NCI-H1930 (cell line): Measurements from ENCODE around the gene DGCR2.
"Not testable (repeated sequence)": the region's sequence is repeated elsewhere in the genome, so short reads cannot be mapped to it uniquely, and the experiment has no call there.

Experiments
- DNase-seq, 2 experiments: peaks; one replicate each; lab custom pipeline; 2025; lab: John Stamatoyannopoulos, UW

Gene DGCR2

GRCh38 chr22:19042285-19043120 is 79.7 kb downstream of the DGCR2 start:
- DNase-seq = no peak

- DNase-seq = no peak
These were observed 80.5 kb downstream of the DGCR2 start for GRCh38 chr22:19041704-19042074.

DNA sequence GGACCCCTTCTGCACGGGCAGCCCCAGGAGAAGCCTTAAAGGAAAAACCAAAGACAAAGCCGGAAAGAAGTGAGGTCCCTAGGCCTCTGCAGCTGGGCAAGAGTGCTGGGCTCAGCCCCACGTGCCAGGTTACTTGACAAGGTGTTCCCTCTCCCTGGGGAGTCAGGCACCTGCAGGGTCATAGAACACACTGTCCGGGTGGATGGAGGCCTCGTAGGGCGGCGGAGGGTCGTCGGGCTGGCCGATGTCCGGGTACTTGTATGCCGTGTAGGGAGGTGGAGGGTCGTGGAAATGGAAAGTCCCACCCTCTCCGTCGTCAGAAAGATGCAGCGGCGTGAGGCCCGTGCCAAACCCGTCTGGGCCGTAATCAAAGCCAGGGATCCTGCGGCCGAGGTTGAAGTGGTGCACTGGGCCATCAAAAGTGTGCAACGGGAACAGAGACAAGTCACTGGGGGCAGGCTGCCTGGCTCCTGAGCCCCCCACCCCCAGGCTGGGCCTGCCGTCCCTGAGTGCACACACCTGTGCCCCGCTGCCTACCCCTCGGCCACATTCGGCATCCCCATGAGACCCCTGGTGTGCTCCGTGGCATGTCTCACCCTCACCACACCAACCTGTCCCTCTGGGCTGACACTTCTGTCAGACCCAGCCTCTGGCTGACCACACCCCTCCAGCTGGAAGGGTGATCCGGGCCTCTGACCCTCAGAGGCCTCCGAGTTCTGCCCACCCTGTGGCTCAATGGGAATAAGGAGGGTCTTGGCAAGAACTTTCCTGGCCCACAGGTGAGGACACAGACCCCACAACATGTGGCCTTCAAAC is 81.1 kb downstream of the DGCR2 start:
- no peak for DNase-seq

GRCh38 chr22:19040391-19040861 is 81.8 kb downstream of the DGCR2 start:
- no peak for DNase-seq

DNA sequence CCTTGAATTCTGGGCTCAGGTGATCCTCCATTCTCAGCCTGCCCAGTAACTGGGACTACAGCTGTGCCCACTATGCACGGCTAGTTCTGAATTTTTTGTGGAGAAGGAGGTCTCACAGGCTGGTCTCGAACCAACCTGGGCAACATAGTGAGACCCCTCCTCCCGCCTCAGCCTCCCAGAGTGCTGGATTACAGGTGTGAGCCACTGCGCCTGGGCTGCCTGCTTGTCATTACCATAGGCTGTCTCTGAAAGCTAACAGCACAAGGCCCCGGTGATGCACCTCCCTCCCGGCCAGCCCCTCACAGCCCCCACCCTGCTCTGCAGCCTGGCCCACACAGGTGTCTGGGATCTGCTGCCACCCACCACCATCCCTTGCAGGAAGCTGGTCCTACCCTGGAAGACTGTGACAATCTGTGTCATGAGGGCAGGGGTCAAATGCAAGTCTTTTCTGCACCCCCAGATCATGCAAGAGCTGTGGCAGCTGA is 82.4 kb downstream of the DGCR2 start:
- no peak for DNase-seq

GRCh38 chr22:19039448-19039780 is 82.8 kb downstream of the DGCR2 start:
- no peak for DNase-seq

- no peak for DNase-seq
These were observed 83.3 kb downstream of the DGCR2 start for GRCh38 chr22:19038728-19039447.

DNA sequence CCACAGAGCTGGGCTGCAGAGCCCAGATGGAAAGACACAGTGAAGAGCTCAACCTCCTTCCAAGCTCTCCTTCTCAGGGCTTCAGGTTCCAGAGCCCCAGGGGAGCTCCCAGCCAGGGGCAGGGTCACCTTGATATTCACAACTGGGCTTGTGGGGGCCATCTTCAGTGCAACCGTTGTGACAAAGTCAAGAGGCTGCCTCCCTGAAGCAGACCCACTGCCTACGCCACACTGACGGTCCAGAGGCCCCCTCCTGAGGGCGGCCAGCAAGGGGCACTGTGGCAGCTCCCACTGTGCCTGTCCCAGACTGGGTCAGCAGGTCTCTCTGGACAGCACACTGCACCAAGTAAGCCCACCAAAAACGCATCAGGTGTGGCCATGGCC is 84.1 kb downstream of the DGCR2 start:
- no peak for DNase-seq

- DNase-seq = no peak
These were observed 84.7 kb downstream of the DGCR2 start for GRCh38 chr22:19037282-19038163.

DNA sequence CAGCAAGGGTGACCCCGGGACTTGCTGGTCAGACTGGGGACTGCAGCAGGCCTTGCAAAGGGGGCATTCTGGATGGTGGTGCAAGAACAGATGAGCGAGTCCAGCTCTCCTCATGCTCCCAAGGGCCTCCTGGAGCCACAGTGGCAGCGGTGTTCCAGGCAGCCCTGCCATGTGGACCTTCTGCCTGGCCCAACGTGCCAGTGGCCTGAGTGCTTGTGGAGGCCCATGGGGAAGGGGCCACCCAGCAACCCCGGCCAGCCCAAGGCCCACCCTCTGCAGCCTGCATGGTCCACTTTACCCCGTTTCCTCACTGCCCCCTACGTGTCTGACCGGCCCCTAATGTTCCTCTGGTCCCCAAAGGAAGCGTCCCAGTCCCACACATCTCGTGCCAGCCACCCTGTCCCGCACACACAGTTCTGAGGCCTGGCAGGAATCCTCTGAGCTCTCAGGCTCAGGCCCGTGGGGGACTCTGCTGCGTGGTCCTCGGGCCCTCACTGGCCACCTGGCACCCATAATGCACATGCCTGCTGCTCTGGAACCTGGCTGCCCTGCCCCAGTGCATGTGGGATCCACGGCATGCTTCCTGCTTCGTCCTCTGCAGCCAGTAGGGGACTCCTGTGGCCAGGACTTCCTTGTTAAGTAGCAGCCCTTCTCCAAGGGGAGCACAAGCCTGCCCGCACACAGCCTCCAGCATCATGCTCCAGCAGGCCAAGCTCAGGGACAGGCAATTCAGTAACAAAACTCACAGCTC is 85.5 kb downstream of the DGCR2 start:
- no peak for DNase-seq

- no peak for DNase-seq
These were observed 86.0 kb downstream of the DGCR2 start for GRCh38 chr22:19036229-19036522.

GRCh38 chr22:19035474-19036228 is 86.6 kb downstream of the DGCR2 start:
- DNase-seq = no peak

DNA sequence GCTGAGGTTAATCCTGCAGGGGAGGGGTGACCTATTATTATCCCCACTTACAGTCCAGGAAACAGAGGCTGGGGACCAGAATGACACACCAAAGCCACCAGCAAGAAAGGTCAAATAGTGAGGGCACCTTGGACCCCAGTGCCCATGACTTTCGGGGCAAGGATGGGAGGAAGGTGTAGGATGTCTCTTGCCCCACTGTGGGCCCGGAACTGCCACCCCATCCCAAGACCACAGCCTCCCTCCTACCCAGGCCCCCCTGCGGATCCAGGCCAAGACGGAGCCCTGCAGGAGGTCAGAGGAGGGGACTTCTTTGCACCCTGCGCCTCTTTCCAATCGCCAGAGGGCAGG is 87.1 kb downstream of the DGCR2 start:
- DNase-seq = not testable (repeated sequence)

GRCh38 chr22:19034724-19035120 is 87.5 kb downstream of the DGCR2 start:
- DNase-seq = not testable (repeated sequence)

GRCh38 chr22:19034031-19034723 is 88.0 kb downstream of the DGCR2 start:
- DNase-seq = not testable (repeated sequence)

DNA sequence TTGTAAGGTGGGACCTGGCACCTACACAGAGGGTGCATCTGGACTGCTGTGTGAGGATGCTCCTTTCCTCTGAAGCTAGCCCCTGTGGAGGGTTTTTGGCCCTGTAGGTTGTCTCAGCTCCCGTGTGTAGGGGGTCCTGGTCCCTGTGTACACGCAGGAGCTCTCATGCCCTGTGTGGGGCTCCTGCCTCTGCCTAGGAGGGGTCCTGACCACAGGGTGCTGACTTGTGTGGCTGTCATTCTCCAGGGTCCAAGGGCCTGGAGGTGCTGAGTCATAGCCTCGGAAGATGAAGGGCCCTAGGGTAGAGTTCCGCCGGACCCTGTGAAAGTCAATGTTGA is 88.7 kb downstream of the DGCR2 start:
- not testable (repeated sequence) for DNase-seq

GRCh38 chr22:19032898-19033567 is 89.2 kb downstream of the DGCR2 start:
- not testable (repeated sequence) for DNase-seq

GRCh38 chr22:19032156-19032785 is 89.9 kb downstream of the DGCR2 start:
- not testable (repeated sequence) for DNase-seq

- DNase-seq = not testable (repeated sequence)
These were observed 91.3 kb downstream of the DGCR2 start for GRCh38 chr22:19030889-19031252.
